ENCODE data around the gene CAMSAP1.

The CAMSAP1 gene

GRCh38 chr9:135840107-135840506, 67.2 kb downstream of the CAMSAP1 start:
- no peak for TF ChIP-seq ZNF16 (tag by site-specific recombination; IDR thresholded peaks at IDR 0.05; ENCODE audit: low read depth)
- no peak for TF ChIP-seq TRIM28 (IDR thresholded peaks at IDR 0.05; ENCODE audit: borderline replicate concordance, low read length)
- no peak for TF ChIP-seq ZNF658 (tag by site-specific recombination; IDR thresholded peaks at IDR 0.05)
- TF ChIP-seq SALL2 (tag by site-specific recombination; IDR thresholded peaks at IDR 0.05; ENCODE audit: borderline replicate concordance), result no peak
- TF ChIP-seq ZNF24 (tag by site-specific recombination; IDR thresholded peaks at IDR 0.05), result no peak
- no peak for TF ChIP-seq ZNF335 (tag by site-specific recombination; conservative IDR thresholded peaks at IDR 0.05)
- TF ChIP-seq ZNF404 (tag by site-specific recombination; IDR thresholded peaks at IDR 0.05), result no peak
- no peak for TF ChIP-seq ZFP69B (tag by site-specific recombination; IDR thresholded peaks at IDR 0.05)
- TF ChIP-seq ZNF530 (tag by site-specific recombination; IDR thresholded peaks at IDR 0.05; ENCODE audit: low read depth), result no peak
- TF ChIP-seq, protein P1, sequence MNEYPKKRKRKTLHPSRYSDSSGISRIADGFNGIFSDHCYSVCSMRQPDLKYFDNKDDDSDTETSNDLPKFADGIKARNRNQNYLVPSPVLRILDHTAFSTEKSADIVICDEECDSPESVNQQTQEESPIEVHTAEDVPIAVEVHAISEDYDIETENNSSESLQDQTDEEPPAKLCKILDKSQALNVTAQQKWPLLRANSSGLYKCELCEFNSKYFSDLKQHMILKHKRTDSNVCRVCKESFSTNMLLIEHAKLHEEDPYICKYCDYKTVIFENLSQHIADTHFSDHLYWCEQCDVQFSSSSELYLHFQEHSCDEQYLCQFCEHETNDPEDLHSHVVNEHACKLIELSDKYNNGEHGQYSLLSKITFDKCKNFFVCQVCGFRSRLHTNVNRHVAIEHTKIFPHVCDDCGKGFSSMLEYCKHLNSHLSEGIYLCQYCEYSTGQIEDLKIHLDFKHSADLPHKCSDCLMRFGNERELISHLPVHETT (tag by site-specific recombination; IDR thresholded peaks at IDR 0.05), result no peak
- no peak overlapping the region for H3K4me3 ChIP-seq (ENCODE audit: low read depth, low read length)
- no peak overlapping the region for H3K27ac ChIP-seq (ENCODE audit: extremely low read depth, low read depth, low read length)
- no peaks in the 10 kb centered on the region for H3K9me3 ChIP-seq (ENCODE audit: control insufficient read depth, insufficient read depth, low read depth, low read length)
- peaks cover 0 to 21% of the 10 kb centered on the region in 2 experiments; a peak in 1 of 3 replicates for H3K36me3 ChIP-seq (ENCODE audit: control insufficient read depth in 2 of 2, insufficient read depth in 1 of 2, low read length in 2 of 2)
- CTCF ChIA-PET, result interaction anchor here (0.7 to 0.8 kb wide), 2 partner anchors 42 to 299 kb away, joined by 3 read pairs; no protein-coding TSS in a partner anchor
- POLR2A ChIA-PET, result no interaction called here
- H3K4me1 ChIP-seq (ENCODE audit: control insufficient read depth, insufficient read depth, low read length), result no peaks in the 10 kb centered on the region

DNA sequence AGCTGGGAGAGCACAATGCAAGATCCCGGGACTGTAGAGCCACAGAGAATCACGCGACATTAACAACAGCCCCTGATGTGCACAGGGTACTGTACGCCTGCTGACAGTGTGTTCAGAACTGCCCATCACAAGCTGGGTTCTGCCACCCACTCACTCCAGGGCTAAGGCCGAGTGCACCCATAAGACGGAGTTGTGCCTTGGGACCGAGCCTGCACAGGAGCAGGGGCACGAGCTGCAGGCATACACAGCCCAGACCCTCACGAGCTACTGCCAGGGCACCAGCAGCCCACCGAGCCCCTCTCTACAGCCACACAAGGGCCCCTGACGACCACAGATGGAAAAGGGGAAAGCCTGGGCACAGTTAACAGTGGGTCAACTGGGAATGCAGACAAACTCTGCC, 67.8 kb downstream of the CAMSAP1 start:
- H3K4me1 ChIP-seq (ENCODE audit: control insufficient read depth, insufficient read depth, low read length), result no peaks in the 10 kb centered on the region
- H3K27ac ChIP-seq (ENCODE audit: extremely low read depth, low read depth, low read length), result no peak overlapping the region
- POLR2A ChIA-PET, result no interaction called here
- no peak for TF ChIP-seq INSM2 (tag by site-specific recombination; IDR thresholded peaks at IDR 0.05)
- TF ChIP-seq, protein P2, sequence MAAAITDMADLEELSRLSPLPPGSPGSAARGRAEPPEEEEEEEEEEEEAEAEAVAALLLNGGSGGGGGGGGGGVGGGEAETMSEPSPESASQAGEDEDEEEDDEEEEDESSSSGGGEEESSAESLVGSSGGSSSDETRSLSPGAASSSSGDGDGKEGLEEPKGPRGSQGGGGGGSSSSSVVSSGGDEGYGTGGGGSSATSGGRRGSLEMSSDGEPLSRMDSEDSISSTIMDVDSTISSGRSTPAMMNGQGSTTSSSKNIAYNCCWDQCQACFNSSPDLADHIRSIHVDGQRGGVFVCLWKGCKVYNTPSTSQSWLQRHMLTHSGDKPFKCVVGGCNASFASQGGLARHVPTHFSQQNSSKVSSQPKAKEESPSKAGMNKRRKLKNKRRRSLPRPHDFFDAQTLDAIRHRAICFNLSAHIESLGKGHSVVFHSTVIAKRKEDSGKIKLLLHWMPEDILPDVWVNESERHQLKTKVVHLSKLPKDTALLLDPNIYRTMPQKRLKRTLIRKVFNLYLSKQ (tag by site-specific recombination; IDR thresholded peaks at IDR 0.05; ENCODE audit: borderline replicate concordance), result no peak
- TF ChIP-seq, protein P3, sequence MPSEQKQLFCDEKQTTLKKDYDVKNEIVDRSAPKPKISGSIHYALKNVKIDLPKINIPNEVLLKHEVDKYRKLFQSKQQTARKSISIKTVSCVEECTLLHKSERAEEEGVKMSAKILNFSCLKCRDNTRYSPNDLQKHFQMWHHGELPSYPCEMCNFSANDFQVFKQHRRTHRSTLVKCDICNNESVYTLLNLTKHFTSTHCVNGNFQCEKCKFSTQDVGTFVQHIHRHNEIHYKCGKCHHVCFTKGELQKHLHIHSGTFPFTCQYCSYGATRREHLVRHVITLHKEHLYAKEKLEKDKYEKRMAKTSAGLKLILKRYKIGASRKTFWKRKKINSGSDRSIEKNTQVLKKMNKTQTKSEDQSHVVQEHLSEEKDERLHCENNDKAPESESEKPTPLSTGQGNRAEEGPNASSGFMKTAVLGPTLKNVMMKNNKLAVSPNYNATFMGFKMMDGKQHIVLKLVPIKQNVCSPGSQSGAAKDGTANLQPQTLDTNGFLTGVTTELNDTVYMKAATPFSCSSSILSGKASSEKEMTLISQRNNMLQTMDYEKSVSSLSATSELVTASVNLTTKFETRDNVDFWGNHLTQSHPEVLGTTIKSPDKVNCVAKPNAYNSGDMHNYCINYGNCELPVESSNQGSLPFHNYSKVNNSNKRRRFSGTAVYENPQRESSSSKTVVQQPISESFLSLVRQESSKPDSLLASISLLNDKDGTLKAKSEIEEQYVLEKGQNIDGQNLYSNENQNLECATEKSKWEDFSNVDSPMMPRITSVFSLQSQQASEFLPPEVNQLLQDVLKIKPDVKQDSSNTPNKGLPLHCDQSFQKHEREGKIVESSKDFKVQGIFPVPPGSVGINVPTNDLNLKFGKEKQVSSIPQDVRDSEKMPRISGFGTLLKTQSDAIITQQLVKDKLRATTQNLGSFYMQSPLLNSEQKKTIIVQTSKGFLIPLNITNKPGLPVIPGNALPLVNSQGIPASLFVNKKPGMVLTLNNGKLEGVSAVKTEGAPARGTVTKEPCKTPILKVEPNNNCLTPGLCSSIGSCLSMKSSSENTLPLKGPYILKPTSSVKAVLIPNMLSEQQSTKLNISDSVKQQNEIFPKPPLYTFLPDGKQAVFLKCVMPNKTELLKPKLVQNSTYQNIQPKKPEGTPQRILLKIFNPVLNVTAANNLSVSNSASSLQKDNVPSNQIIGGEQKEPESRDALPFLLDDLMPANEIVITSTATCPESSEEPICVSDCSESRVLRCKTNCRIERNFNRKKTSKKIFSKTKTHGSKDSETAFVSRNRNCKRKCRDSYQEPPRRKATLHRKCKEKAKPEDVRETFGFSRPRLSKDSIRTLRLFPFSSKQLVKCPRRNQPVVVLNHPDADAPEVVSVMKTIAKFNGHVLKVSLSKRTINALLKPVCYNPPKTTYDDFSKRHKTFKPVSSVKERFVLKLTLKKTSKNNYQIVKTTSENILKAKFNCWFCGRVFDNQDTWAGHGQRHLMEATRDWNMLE (tag by site-specific recombination; conservative IDR thresholded peaks at IDR 0.05; ENCODE audit: low read depth), result no peak
- TF ChIP-seq PRDM4 (tag by site-specific recombination; IDR thresholded peaks at IDR 0.05), result no peak
- no peak for TF ChIP-seq ZNF10 (tag by site-specific recombination; IDR thresholded peaks at IDR 0.05)
- TF ChIP-seq, protein P4, sequence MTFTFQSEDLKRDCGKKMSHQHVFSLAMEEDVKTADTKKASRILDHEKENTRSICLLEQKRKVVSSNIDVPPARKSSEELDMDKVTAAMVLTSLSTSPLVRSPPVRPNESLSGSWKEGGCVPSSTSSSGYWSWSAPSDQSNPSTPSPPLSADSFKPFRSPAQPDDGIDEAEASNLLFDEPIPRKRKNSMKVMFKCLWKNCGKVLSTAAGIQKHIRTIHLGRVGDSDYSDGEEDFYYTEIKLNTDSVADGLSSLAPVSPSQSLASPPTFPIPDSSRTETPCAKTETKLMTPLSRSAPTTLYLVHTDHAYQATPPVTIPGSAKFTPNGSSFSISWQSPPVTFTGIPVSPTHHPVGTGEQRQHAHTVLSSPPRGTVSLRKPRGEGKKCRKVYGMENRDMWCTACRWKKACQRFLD (tag by site-specific recombination; IDR thresholded peaks at IDR 0.05), result no peak
- CTCF ChIA-PET, result interaction anchor here (0.8 kb wide), 1 partner anchor 27 kb away, joined by 3 read pairs; no protein-coding TSS in a partner anchor
- H3K9me3 ChIP-seq (ENCODE audit: control insufficient read depth, insufficient read depth, low read depth, low read length), result no peaks in the 10 kb centered on the region
- H3K36me3 ChIP-seq (ENCODE audit: control insufficient read depth in 2 of 2, insufficient read depth in 1 of 2, low read length in 2 of 2), result peaks cover under 1 to 21% of the 10 kb centered on the region in 2 experiments; a peak in 1 of 3 replicates
- no peak overlapping the region for H3K4me3 ChIP-seq (ENCODE audit: low read depth, low read length)
